GM18861 (cell line): ENCODE results near the gene BRCC3.

Source experiments
- ATAC-seq: cut with Tn5 transposase; IDR thresholded peaks from one replicate; pipeline ENCODE4 v1.9.1; 2021; ENCODE audit not compliant: unreplicated experiment

The BRCC3 gene

GRCh38 chrX:155070975-155071693, at the start of gene BRCC3, which contains the start of the genes CMC4 and MTCP1:
BRCC3 (plus strand) TSS chrX:155071508; CDS start chrX:155071528, 20 bp downstream.
CMC4 (minus strand) TSS chrX:155071136; CDS start chrX:155064023, 7,113 bp downstream.
MTCP1 (minus strand) TSS chrX:155071136; CDS start chrX:155066010, 5,126 bp downstream.
- ATAC-seq: peak; percentile 78

- ATAC-seq: no peak
These were observed 48.7 kb upstream of the BRCC3 start, which contains the start of gene F8 for GRCh38 chrX:155022585-155022984. F8 (minus strand) TSS chrX:155022723; CDS start chrX:155022552, 171 bp downstream.

GRCh38 chrX:155023907-155024833, 47.1 kb upstream of the BRCC3 start:
- ATAC-seq: no peak

- no peak for ATAC-seq
These were observed 44.9 kb upstream of the BRCC3 start for GRCh38 chrX:155026420-155026726.

- ATAC-seq: peak; percentile 81
These were observed 44.4 kb upstream of the BRCC3 start, which contains the start of gene FUNDC2 for GRCh38 chrX:155026727-155027508. FUNDC2 (plus strand) TSS chrX:155026844; CDS start chrX:155026939, 95 bp downstream.

- ATAC-seq: no peak
These were observed 43.7 kb upstream of the BRCC3 start for GRCh38 chrX:155027509-155028066.

- no peak for ATAC-seq
These were observed 43.2 kb upstream of the BRCC3 start for GRCh38 chrX:155028129-155028528.

GRCh38 chrX:155028877-155029291, 42.4 kb upstream of the BRCC3 start:
- ATAC-seq: no peak

GRCh38 chrX:155031657-155032056, 39.7 kb upstream of the BRCC3 start:
- no peak for ATAC-seq

- no peak for ATAC-seq
These were observed 35.6 kb upstream of the BRCC3 start for GRCh38 chrX:155035688-155036087.

- ATAC-seq: no peak
These were observed 25.0 kb upstream of the BRCC3 start for GRCh38 chrX:155046129-155046810.

- no peak for ATAC-seq
These were observed 24.3 kb upstream of the BRCC3 start for GRCh38 chrX:155046811-155047528.

- no peak for ATAC-seq
These were observed 22.2 kb upstream of the BRCC3 start for GRCh38 chrX:155048977-155049619.

- ATAC-seq: no peak
These were observed 18.4 kb upstream of the BRCC3 start for GRCh38 chrX:155052738-155053498.

- no peak for ATAC-seq
These were observed 17.7 kb upstream of the BRCC3 start for GRCh38 chrX:155053656-155054055.

GRCh38 chrX:155054255-155054654, 17.1 kb upstream of the BRCC3 start:
- no peak for ATAC-seq

GRCh38 chrX:155055494-155055893, 15.8 kb upstream of the BRCC3 start:
- ATAC-seq: no peak

- no peak for ATAC-seq
These were observed 14.8 kb upstream of the BRCC3 start for GRCh38 chrX:155056471-155056870.
